SK-N-SH (cell line): Measurements from ENCODE around the gene RHAG.

Experiments used
- NRF1 ChIP-seq: IDR thresholded peaks from 2 replicates; pipeline ENCODE4 v1.6.1; 2012; ENCODE audit warnings: low read depth, mild to moderate bottlenecking, low read length
- POLR2AphosphoS5 ChIP-seq: IDR thresholded peaks from 2 replicates; pipeline ENCODE4 v1.6.1; 2012; ENCODE audit warnings: low read depth, low read length
- SIN3A ChIP-seq: IDR thresholded peaks from 2 replicates; pipeline ENCODE4 v1.6.1; 2012; ENCODE audit warnings: low read depth, mild to moderate bottlenecking, low read length, moderate library complexity, borderline replicate concordance
- TAF1 ChIP-seq: IDR thresholded peaks from 2 replicates; pipeline ENCODE4 v1.6.1; 2012; ENCODE audit warnings: low read depth, mild to moderate bottlenecking, low read length, moderate library complexity, borderline replicate concordance
- TF ChIP-seq, protein P1 (sequence below): fragments of 200-600 bp; sonication (generic); IDR thresholded peaks from 2 replicates; pipeline ENCODE4 v1.6.1; 2017; ENCODE audit warnings: antibody characterized with exemption, mild to moderate bottlenecking, moderate library complexity
- TF ChIP-seq, protein P2 (sequence below): IDR thresholded peaks from 2 replicates; pipeline ENCODE4 v1.6.1; 2012; ENCODE audit warnings: mild to moderate bottlenecking, low read depth, low read length, moderate library complexity
- TF ChIP-seq, protein P3 (sequence below): IDR thresholded peaks from 2 replicates; pipeline ENCODE4 v1.4.0; 2012; ENCODE audit warnings: low read depth, borderline replicate concordance

DNA sequence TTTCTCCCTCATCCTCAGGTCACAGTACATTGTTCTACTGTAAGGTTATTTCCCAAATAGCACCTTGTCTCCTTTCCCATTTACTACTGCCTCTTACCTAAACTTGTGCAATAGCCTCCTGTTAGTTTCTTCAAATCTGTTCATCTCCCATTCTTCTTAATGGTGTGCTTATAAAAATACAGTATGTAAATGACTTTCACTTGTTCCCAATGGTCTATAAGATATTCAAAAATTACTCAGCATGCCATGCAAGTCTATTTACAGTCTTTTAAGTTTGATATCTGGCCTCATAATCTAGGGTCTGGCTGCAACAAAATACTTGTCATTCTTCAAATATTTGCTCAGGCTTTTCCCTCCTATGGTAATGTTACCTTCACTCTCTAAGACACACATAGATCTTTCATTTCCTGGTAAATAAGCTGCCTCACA lies 31.5 kb upstream of the RHAG start:
- TF ChIP-seq, protein P1, sequence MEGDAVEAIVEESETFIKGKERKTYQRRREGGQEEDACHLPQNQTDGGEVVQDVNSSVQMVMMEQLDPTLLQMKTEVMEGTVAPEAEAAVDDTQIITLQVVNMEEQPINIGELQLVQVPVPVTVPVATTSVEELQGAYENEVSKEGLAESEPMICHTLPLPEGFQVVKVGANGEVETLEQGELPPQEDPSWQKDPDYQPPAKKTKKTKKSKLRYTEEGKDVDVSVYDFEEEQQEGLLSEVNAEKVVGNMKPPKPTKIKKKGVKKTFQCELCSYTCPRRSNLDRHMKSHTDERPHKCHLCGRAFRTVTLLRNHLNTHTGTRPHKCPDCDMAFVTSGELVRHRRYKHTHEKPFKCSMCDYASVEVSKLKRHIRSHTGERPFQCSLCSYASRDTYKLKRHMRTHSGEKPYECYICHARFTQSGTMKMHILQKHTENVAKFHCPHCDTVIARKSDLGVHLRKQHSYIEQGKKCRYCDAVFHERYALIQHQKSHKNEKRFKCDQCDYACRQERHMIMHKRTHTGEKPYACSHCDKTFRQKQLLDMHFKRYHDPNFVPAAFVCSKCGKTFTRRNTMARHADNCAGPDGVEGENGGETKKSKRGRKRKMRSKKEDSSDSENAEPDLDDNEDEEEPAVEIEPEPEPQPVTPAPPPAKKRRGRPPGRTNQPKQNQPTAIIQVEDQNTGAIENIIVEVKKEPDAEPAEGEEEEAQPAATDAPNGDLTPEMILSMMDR = no peak
- TF ChIP-seq POLR2AphosphoS5 (no peak), SIN3A (no peak), NRF1 (no peak), TAF1 (no peak)
- TF ChIP-seq, protein P2, sequence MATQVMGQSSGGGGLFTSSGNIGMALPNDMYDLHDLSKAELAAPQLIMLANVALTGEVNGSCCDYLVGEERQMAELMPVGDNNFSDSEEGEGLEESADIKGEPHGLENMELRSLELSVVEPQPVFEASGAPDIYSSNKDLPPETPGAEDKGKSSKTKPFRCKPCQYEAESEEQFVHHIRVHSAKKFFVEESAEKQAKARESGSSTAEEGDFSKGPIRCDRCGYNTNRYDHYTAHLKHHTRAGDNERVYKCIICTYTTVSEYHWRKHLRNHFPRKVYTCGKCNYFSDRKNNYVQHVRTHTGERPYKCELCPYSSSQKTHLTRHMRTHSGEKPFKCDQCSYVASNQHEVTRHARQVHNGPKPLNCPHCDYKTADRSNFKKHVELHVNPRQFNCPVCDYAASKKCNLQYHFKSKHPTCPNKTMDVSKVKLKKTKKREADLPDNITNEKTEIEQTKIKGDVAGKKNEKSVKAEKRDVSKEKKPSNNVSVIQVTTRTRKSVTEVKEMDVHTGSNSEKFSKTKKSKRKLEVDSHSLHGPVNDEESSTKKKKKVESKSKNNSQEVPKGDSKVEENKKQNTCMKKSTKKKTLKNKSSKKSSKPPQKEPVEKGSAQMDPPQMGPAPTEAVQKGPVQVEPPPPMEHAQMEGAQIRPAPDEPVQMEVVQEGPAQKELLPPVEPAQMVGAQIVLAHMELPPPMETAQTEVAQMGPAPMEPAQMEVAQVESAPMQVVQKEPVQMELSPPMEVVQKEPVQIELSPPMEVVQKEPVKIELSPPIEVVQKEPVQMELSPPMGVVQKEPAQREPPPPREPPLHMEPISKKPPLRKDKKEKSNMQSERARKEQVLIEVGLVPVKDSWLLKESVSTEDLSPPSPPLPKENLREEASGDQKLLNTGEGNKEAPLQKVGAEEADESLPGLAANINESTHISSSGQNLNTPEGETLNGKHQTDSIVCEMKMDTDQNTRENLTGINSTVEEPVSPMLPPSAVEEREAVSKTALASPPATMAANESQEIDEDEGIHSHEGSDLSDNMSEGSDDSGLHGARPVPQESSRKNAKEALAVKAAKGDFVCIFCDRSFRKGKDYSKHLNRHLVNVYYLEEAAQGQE = no peak
- TF ChIP-seq, protein P3, sequence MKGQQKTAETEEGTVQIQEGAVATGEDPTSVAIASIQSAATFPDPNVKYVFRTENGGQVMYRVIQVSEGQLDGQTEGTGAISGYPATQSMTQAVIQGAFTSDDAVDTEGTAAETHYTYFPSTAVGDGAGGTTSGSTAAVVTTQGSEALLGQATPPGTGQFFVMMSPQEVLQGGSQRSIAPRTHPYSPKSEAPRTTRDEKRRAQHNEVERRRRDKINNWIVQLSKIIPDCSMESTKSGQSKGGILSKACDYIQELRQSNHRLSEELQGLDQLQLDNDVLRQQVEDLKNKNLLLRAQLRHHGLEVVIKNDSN = no peak
